Astrocyte of the cerebellum (primary cell): ENCODE data around the gene RAB24.

Source experiments
- DNase-seq: peaks from one replicate; pipeline ENCODE4 v3.0.0-alpha.2; 2011; ENCODE audit warnings: low read depth
- H3K4me3 ChIP-seq: 2 replicates; pipeline ENCODE4 v1.5.1; 2011; ENCODE audit warnings: mild to moderate bottlenecking, low read depth, low read length, moderate library complexity
- in situ Hi-C: cut with HindIII; loops from 2 replicates; pipeline ENCODE4 v1.10.0; 2017; ENCODE audit warnings: low sequenced_read_pairs
- TF ChIP-seq, protein P1 (sequence below): IDR thresholded peaks from 2 replicates; pipeline ENCODE4 v1.5.1; 2012; ENCODE audit warnings: low read length, low read depth, moderate library complexity, mild to moderate bottlenecking; ENCODE audit errors: missing control alignments

RAB24 gene

DNA sequence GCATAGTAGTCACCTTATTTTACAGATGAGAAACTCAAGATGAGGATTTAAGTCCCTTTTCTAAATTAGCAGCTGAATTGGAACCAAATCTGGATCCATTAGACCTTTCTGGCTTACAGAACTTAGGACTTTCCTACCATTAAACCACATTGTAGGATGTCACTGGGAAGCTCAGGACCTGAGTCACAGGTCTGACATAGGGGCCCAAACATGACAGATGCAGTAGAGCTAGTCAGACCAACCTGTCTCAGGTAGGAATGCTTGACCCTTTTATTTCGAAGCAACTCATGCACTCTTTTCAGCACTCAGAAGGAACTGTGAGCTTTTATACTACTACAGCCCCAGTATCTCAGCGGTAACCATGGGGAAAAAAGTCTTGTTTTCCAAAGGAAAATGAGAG, 2.6 kb downstream of the RAB24 start:
- H3K4me3 ChIP-seq: no peak overlapping the region
- no peak for DNase-seq
- TF ChIP-seq, protein P1, sequence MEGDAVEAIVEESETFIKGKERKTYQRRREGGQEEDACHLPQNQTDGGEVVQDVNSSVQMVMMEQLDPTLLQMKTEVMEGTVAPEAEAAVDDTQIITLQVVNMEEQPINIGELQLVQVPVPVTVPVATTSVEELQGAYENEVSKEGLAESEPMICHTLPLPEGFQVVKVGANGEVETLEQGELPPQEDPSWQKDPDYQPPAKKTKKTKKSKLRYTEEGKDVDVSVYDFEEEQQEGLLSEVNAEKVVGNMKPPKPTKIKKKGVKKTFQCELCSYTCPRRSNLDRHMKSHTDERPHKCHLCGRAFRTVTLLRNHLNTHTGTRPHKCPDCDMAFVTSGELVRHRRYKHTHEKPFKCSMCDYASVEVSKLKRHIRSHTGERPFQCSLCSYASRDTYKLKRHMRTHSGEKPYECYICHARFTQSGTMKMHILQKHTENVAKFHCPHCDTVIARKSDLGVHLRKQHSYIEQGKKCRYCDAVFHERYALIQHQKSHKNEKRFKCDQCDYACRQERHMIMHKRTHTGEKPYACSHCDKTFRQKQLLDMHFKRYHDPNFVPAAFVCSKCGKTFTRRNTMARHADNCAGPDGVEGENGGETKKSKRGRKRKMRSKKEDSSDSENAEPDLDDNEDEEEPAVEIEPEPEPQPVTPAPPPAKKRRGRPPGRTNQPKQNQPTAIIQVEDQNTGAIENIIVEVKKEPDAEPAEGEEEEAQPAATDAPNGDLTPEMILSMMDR: no peak
- in situ Hi-C loops: no loop called here

DNA sequence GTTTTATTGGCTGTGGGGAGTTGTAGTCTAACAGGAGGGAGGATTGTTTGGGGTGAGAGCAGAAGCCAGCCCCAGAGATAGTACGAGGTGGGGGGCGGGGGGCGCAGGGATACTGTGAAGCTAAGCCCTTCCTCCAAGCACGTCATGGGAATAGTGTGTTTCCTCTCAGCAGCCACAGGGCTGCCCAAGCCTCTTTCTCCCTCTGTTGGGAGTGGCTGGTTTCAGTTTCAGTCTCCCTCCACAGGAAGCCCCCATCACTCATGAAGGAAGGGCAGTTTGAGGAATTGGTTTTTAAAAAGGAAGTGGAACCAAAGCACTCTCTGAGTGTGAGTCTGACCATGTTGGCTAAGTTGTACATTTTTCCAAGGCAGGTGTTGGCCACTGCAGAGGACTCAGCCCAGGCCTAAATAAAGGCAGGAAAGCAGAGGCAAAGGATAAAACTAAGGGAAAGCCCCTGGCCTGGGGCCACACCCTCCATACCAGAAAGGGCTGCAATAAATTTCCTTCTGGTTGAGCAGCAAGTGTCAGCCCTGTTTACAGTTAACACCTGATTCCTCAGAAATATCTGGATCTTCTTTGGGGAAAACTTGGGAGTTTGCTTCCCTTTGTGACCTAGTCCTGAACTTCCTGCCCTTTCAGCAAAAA, 3.2 kb downstream of the RAB24 start:
- TF ChIP-seq, protein P1: peak; percentile 31

DNA sequence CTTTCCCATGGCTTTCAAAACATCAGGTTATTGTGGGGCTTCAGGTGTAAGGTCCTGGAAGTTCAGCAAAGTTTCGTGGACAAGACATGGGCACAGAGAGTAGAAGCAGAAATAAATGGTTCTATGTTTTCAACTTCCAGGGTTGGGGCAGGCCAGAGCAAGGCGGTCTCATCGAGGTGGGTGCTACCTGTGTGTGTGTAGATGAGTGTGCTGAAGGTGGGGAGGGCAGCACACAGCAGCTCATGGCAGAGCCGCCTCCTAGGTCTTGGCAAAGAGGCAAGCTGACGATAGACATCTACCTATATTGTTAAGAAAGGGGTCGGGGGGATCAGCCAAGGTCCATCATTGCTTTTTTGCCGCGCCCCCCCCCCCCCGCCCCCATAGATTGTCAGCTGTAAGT, 3.8 kb downstream of the RAB24 start:
- in situ Hi-C loops: no loop called here
- no peak for DNase-seq
- H3K4me3 ChIP-seq: no peak overlapping the region

More for the DNA sequence above, 3.2 kb downstream of the RAB24 start:
- peak; percentile 55 for DNase-seq
- H3K4me3 ChIP-seq: no peak overlapping the region
- in situ Hi-C loops: no loop called here

GRCh38 chr5:177297922-177298321, 5.6 kb downstream of the RAB24 start:
- TF ChIP-seq, protein P1: no peak
- no peak for DNase-seq
- in situ Hi-C loops: no loop called here
- H3K4me3 ChIP-seq: no peak overlapping the region

More for the DNA sequence above, 3.8 kb downstream of the RAB24 start:
- TF ChIP-seq, protein P1: no peak

GRCh38 chr5:177296581-177296980, 6.9 kb downstream of the RAB24 start:
- in situ Hi-C loops: no loop called here
- TF ChIP-seq, protein P1: no peak
- no peak for DNase-seq
- no peak overlapping the region for H3K4me3 ChIP-seq

DNA sequence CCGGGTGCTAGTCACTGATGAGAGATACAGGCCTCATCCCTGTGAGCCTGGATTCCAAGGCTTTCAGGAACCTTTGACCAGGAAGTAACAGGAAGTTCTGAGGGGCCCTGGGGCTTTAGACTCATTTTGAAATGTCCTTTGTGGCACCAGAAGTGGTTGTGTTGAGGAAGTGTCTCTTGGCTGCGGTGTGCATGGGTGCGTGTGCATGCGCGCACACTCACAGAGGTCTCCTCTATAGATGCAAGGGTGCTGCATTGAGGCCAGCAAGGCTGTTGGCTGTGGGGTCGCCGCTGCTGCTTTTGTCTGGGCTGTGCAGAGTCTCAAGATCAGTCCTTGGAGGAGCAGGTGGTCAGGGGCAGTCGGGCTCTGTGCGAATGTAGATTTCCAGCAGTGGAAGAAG, 7.6 kb downstream of the RAB24 start:
- in situ Hi-C loops: no loop called here
- DNase-seq: no peak
- no peak overlapping the region for H3K4me3 ChIP-seq
- TF ChIP-seq, protein P1: no peak
